NCI-H1105 (cell line): ENCODE data around the gene MARK2.
A peak's percentile ranks its signal among the peaks of the same experiment; 100 is the strongest.
"Not testable (repeated sequence)": the region's sequence is repeated elsewhere in the genome, so short reads cannot be mapped to it uniquely, and the experiment has no call there.

Source experiments
- DNase-seq: peaks from one replicate; lab custom pipeline; 2025; lab: John Stamatoyannopoulos, UW

MARK2 gene

GRCh38 chr11:63838678-63839507 is at the start of gene MARK2:
Gene MARK2, plus strand, starts transcription at chr11:63839110. Its CDS starts 397 bp downstream, at chr11:63839507.
- DNase-seq: peak; percentile 100

- no peak for DNase-seq
Measured at GRCh38 chr11:63791495-63792167, 47.3 kb upstream of the MARK2 start.

- DNase-seq: no peak
Measured at GRCh38 chr11:63793161-63793560, 45.7 kb upstream of the MARK2 start.

- no peak for DNase-seq
Measured at GRCh38 chr11:63795066-63795465, 43.8 kb upstream of the MARK2 start.

- DNase-seq: no peak
Measured at GRCh38 chr11:63800921-63801320, 38.0 kb upstream of the MARK2 start.

- DNase-seq: no peak
Measured at GRCh38 chr11:63802637-63803414, 36.1 kb upstream of the MARK2 start.

- no peak for DNase-seq
Measured at GRCh38 chr11:63804259-63804658, 34.7 kb upstream of the MARK2 start.

GRCh38 chr11:63805844-63806415 is 33.0 kb upstream of the MARK2 start:
- DNase-seq: no peak

- not testable (repeated sequence) for DNase-seq
Measured at GRCh38 chr11:63810383-63810782, 28.5 kb upstream of the MARK2 start.

GRCh38 chr11:63811522-63811921 is 27.4 kb upstream of the MARK2 start:
- DNase-seq: no peak

- peak; percentile 78 for DNase-seq
Measured at GRCh38 chr11:63813035-63813562, 25.8 kb upstream of the MARK2 start, which contains the start of gene SPINDOC. Gene SPINDOC, plus strand, starts transcription at chr11:63813456. Its CDS starts 231 bp downstream, at chr11:63813687.

GRCh38 chr11:63813563-63814382 is 25.1 kb upstream of the MARK2 start:
- DNase-seq: peak; percentile 28

GRCh38 chr11:63814383-63814736 is 24.6 kb upstream of the MARK2 start:
- no peak for DNase-seq

- no peak for DNase-seq
Measured at GRCh38 chr11:63816166-63816565, 22.7 kb upstream of the MARK2 start.

- no peak for DNase-seq
Measured at GRCh38 chr11:63816732-63817131, 22.2 kb upstream of the MARK2 start.

GRCh38 chr11:63817758-63818498 is 21.0 kb upstream of the MARK2 start:
- no peak for DNase-seq

GRCh38 chr11:63818609-63819008 is 20.3 kb upstream of the MARK2 start:
- DNase-seq: no peak

GRCh38 chr11:63821411-63821810 is 17.5 kb upstream of the MARK2 start:
- no peak for DNase-seq

GRCh38 chr11:63826471-63827190 is 12.3 kb upstream of the MARK2 start:
- no peak for DNase-seq
